Activated T-helper 17 cell treated with anti-CD3 and anti-CD28 coated beads, Interleukin-2, amount 50 U/mL, for 72 hours (primary cell): Measurements from ENCODE around the gene INPP5A. TPM values are rescaled to one million over a fixed set of nuclear protein-coding genes. Genes with fewer than 3 reads are reported as not detected.
"Not testable (repeated sequence)": the region's sequence is repeated elsewhere in the genome, so short reads cannot be mapped to it uniquely, and the experiment has no call there.

Experiments used
- ATAC-seq: fragments of 150-1000 bp; cut with Tn5 transposase; replicated peaks from 2 replicates; pipeline ENCODE4 v1.10.0; 2021; ENCODE audit warnings: mild to moderate bottlenecking, moderate library complexity
- H3K27ac Mint-ChIP-seq: one replicate; pipeline ENCODE4 v1.8.0; 2022; ENCODE audit warnings: mixed read lengths
- H3K27me3 Mint-ChIP-seq: one replicate; pipeline ENCODE4 v1.8.0; 2022; ENCODE audit warnings: mixed read lengths
- H3K36me3 Mint-ChIP-seq: one replicate; pipeline ENCODE4 v1.8.0; 2022; ENCODE audit warnings: low read depth, mild to moderate bottlenecking, mixed read lengths
- H3K4me1 Mint-ChIP-seq: one replicate; pipeline ENCODE4 v1.8.0; 2022; ENCODE audit warnings: mixed read lengths
- H3K4me3 Mint-ChIP-seq: one replicate; pipeline ENCODE4 v1.8.0; 2022; ENCODE audit warnings: mild to moderate bottlenecking, mixed read lengths
- H3K9me3 Mint-ChIP-seq: one replicate; pipeline ENCODE4 v1.8.0; 2022; ENCODE audit warnings: mixed read lengths
- total RNA-seq, 2 donors: library from RNA; stranded (reverse); gene quantifications; one replicate each; pipeline ENCODE4 v1.2.3, GENCODE V29; 2022

INPP5A gene
- total RNA-seq, 2 donors from 2014 or later, result 4.3 to 5.6 TPM

- H3K27ac Mint-ChIP-seq, result no peak overlapping the region
- H3K36me3 Mint-ChIP-seq, result no peaks in the 10 kb centered on the region
- peaks cover 19% of the 10 kb centered on the region for H3K4me1 Mint-ChIP-seq
- no peaks in the 10 kb centered on the region for H3K9me3 Mint-ChIP-seq
- no peak overlapping the region for H3K4me3 Mint-ChIP-seq
- ATAC-seq, result no peak
- H3K27me3 Mint-ChIP-seq, result no peaks in the 10 kb centered on the region
Measured at GRCh38 chr10:132563485-132564248, 26.1 kb downstream of the INPP5A start.

GRCh38 chr10:132564249-132564605, 26.6 kb downstream of the INPP5A start:
- H3K27me3 Mint-ChIP-seq, result no peaks in the 10 kb centered on the region
- H3K4me1 Mint-ChIP-seq, result peaks cover 16% of the 10 kb centered on the region
- no peak overlapping the region for H3K4me3 Mint-ChIP-seq
- no peak overlapping the region for H3K27ac Mint-ChIP-seq
- no peak for ATAC-seq
- H3K36me3 Mint-ChIP-seq, result no peaks in the 10 kb centered on the region
- H3K9me3 Mint-ChIP-seq, result no peaks in the 10 kb centered on the region

- H3K36me3 Mint-ChIP-seq, result no peaks in the 10 kb centered on the region
- H3K4me1 Mint-ChIP-seq, result peaks cover 12% of the 10 kb centered on the region
- no peak overlapping the region for H3K4me3 Mint-ChIP-seq
- ATAC-seq, result no peak
- no peaks in the 10 kb centered on the region for H3K27me3 Mint-ChIP-seq
- H3K27ac Mint-ChIP-seq, result no peak overlapping the region
- H3K9me3 Mint-ChIP-seq, result no peaks in the 10 kb centered on the region
Measured at GRCh38 chr10:132564690-132565089, 27.1 kb downstream of the INPP5A start.

GRCh38 chr10:132565516-132566209, 28.1 kb downstream of the INPP5A start:
- H3K4me3 Mint-ChIP-seq, result no peak overlapping the region
- H3K27me3 Mint-ChIP-seq, result no peaks in the 10 kb centered on the region
- no peaks in the 10 kb centered on the region for H3K36me3 Mint-ChIP-seq
- H3K9me3 Mint-ChIP-seq, result no peaks in the 10 kb centered on the region
- H3K4me1 Mint-ChIP-seq, result peaks cover 14% of the 10 kb centered on the region
- no peak overlapping the region for H3K27ac Mint-ChIP-seq
- ATAC-seq, result no peak

- ATAC-seq, result no peak
- H3K27ac Mint-ChIP-seq, result no peak overlapping the region
- H3K36me3 Mint-ChIP-seq, result peaks cover 3% of the 10 kb centered on the region
- H3K4me3 Mint-ChIP-seq, result no peak overlapping the region
- H3K27me3 Mint-ChIP-seq, result no peaks in the 10 kb centered on the region
- H3K9me3 Mint-ChIP-seq, result no peaks in the 10 kb centered on the region
- peaks cover 10% of the 10 kb centered on the region for H3K4me1 Mint-ChIP-seq
Measured at GRCh38 chr10:132566892-132567291, 29.3 kb downstream of the INPP5A start.

GRCh38 chr10:132570265-132570664, 32.7 kb downstream of the INPP5A start:
- no peaks in the 10 kb centered on the region for H3K9me3 Mint-ChIP-seq
- no peak overlapping the region for H3K4me3 Mint-ChIP-seq

GRCh38 chr10:132570771-132571649, 33.4 kb downstream of the INPP5A start:
- Mint-ChIP-seq H3K27me3 (no peaks in the 10 kb centered on the region), H3K9me3 (no peaks in the 10 kb centered on the region), H3K27ac (no peak overlapping the region), H3K4me1 (peaks cover 15% of the 10 kb centered on the region), H3K4me3 (no peak overlapping the region), H3K36me3 (peaks cover 17% of the 10 kb centered on the region)
- ATAC-seq, result no peak

More at GRCh38 chr10:132570265-132570664, 32.7 kb downstream of the INPP5A start:
- ATAC-seq, result no peak
- no peak overlapping the region for H3K27ac Mint-ChIP-seq
- H3K4me1 Mint-ChIP-seq, result peaks cover 13% of the 10 kb centered on the region
- no peaks in the 10 kb centered on the region for H3K27me3 Mint-ChIP-seq
- H3K36me3 Mint-ChIP-seq, result peaks cover 9% of the 10 kb centered on the region

GRCh38 chr10:132571650-132572544, 34.3 kb downstream of the INPP5A start:
- no peak overlapping the region for H3K4me3 Mint-ChIP-seq

GRCh38 chr10:132572545-132572937, 35.0 kb downstream of the INPP5A start:
- Mint-ChIP-seq H3K27ac (no peak overlapping the region), H3K4me1 (peaks cover 15% of the 10 kb centered on the region), H3K9me3 (no peaks in the 10 kb centered on the region), H3K4me3 (no peak overlapping the region), H3K36me3 (peaks cover 18% of the 10 kb centered on the region), H3K27me3 (no peaks in the 10 kb centered on the region)
- no peak for ATAC-seq

More at GRCh38 chr10:132571650-132572544, 34.3 kb downstream of the INPP5A start:
- H3K9me3 Mint-ChIP-seq, result no peaks in the 10 kb centered on the region
- H3K4me1 Mint-ChIP-seq, result peaks cover 15% of the 10 kb centered on the region
- no peaks in the 10 kb centered on the region for H3K27me3 Mint-ChIP-seq
- H3K27ac Mint-ChIP-seq, result no peak overlapping the region
- ATAC-seq, result peak; percentile 89
- peaks cover 18% of the 10 kb centered on the region for H3K36me3 Mint-ChIP-seq

- H3K27me3 Mint-ChIP-seq, result not testable (repeated sequence)
Measured at GRCh38 chr10:132572946-132573345, 35.4 kb downstream of the INPP5A start.

GRCh38 chr10:132574288-132574687, 36.7 kb downstream of the INPP5A start:
- Mint-ChIP-seq H3K27ac (no peak overlapping the region), H3K27me3 (no peaks in the 10 kb centered on the region), H3K36me3 (peaks cover 18% of the 10 kb centered on the region), H3K4me1 (peaks cover 15% of the 10 kb centered on the region), H3K4me3 (no peak overlapping the region), H3K9me3 (no peaks in the 10 kb centered on the region)
- ATAC-seq, result no peak

More at GRCh38 chr10:132572946-132573345, 35.4 kb downstream of the INPP5A start:
- peaks cover 18% of the 10 kb centered on the region for H3K36me3 Mint-ChIP-seq
- H3K4me3 Mint-ChIP-seq, ATAC-seq, H3K9me3 Mint-ChIP-seq, H3K27ac Mint-ChIP-seq: not testable (repeated sequence)
- peaks cover 15% of the 10 kb centered on the region for H3K4me1 Mint-ChIP-seq

GRCh38 chr10:132574783-132575319, 37.3 kb downstream of the INPP5A start:
- H3K4me1 Mint-ChIP-seq, result peaks cover 15% of the 10 kb centered on the region
- no peaks in the 10 kb centered on the region for H3K9me3 Mint-ChIP-seq
- H3K4me3 Mint-ChIP-seq, result peak overlapping the region; percentile 38
- peaks cover 18% of the 10 kb centered on the region for H3K36me3 Mint-ChIP-seq
- peak overlapping the region; percentile 74 for H3K27ac Mint-ChIP-seq
- ATAC-seq, result no peak
- H3K27me3 Mint-ChIP-seq, result no peaks in the 10 kb centered on the region

GRCh38 chr10:132575320-132576201, 38.0 kb downstream of the INPP5A start:
- peaks cover 18% of the 10 kb centered on the region for H3K36me3 Mint-ChIP-seq
- peak overlapping the region; percentile 74 for H3K27ac Mint-ChIP-seq
- ATAC-seq, result peak; percentile 71
- H3K4me3 Mint-ChIP-seq, result peak overlapping the region; percentile 38
- H3K9me3 Mint-ChIP-seq, result no peaks in the 10 kb centered on the region
- H3K27me3 Mint-ChIP-seq, result no peaks in the 10 kb centered on the region
- H3K4me1 Mint-ChIP-seq, result peaks cover 10% of the 10 kb centered on the region
